HG02938 (cell line): ENCODE data around the gene SELENOF.
"Not testable (repeated sequence)": the region's sequence is repeated elsewhere in the genome, so short reads cannot be mapped to it uniquely, and the experiment has no call there.

Source experiments
- ATAC-seq: cut with Tn5 transposase; IDR thresholded peaks from one replicate; pipeline ENCODE4 v1.9.1; 2021; ENCODE audit warnings: mild to moderate bottlenecking, moderate library complexity; ENCODE audit not compliant: unreplicated experiment

The SELENOF gene

DNA sequence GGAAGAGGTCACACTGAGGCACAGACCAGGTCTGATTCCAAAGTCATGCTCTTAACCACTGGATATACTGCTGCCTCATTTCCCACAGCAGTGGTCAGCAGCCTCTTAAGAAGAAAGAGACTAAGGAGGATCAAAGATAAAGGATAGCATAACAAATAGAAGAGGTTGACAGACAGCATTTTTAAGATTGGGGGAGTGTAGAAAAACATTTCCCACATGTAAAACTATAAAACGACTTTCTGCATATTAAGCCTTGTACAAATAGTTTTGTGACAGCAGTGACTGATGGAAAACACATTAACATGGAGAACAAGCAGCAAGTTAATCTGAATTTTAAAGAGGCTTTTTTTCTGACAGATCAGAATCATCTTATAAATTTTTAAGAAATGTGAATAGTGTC, 92.0 kb downstream of the SELENOF start:
- ATAC-seq, result no peak

- not testable (repeated sequence) for ATAC-seq
Observed at GRCh38 chr1:86819970-86820369, 94.0 kb downstream of the SELENOF start.

- not testable (repeated sequence) for ATAC-seq
Observed at GRCh38 chr1:86817246-86817826, 96.6 kb downstream of the SELENOF start.

DNA sequence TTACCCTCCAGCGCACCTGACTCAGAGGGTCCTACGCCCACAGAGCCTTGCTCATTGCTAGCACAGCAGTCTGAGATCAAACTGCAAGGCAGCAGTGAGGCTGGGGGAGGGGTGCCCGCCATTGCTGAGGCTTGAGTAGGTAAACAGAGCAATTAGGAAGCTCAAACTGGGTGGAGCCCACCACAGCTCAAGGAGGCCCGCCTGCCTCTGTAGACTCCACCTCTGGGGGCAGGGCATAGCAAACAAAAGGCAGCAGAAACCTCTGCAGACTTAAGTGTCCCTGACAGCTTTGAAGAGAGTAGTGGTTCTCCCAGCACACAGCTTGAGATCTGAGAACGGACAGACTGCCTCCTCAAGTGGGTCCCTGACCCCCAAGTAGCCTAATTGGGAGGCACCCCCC, 99.8 kb downstream of the SELENOF start:
- ATAC-seq, result not testable (repeated sequence)
